Stromal cell of bone marrow (primary cell): ENCODE data around the gene ZNRF3.
"Not testable (repeated sequence)": the region's sequence is repeated elsewhere in the genome, so short reads cannot be mapped to it uniquely, and the experiment has no call there.

Experiments used
- DNase-seq: peaks from one replicate; pipeline ENCODE4 v3.0.0-alpha.2; 2012; ENCODE audit warnings: low read depth

ZNRF3 gene

DNA sequence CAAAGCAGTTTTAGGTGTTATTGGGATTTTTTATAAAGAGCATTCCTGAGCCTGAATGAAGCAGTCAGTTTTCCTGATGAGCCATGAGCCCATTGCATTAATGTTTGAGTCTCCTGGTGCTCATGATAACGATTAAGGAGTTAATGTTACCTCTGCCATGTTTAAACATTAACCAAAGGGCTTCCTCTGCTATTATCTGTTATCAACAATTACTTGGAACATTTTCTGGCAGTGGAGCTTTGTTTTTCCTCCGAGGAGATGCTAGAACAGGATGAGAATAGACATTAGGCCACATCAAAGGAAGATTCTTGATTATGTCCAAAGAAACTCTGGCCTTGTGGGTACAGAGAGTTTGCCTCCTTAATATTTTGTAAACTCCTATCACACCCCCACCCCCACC lies 49.9 kb downstream of the ZNRF3 start:
- no peak for DNase-seq

DNA sequence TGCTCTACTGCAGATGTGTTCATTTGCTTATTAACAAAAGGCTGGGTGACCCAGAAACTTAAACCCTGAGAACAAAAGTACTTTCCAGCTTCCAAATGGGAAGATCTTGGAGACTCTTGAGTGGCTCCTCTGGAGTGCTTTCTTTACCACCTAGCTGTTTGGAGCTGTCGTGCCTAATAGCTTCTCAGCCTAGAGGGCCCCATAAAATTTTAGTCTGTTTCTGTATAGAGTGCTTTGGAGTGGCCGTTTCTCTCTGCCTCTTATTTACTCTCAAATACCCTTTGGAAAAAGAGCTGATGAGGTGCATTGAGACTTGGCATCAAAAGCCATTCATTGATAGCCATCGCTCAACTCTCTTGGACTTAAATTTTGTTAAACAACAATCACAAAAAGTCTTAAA lies 50.7 kb downstream of the ZNRF3 start:
- no peak for DNase-seq

DNA sequence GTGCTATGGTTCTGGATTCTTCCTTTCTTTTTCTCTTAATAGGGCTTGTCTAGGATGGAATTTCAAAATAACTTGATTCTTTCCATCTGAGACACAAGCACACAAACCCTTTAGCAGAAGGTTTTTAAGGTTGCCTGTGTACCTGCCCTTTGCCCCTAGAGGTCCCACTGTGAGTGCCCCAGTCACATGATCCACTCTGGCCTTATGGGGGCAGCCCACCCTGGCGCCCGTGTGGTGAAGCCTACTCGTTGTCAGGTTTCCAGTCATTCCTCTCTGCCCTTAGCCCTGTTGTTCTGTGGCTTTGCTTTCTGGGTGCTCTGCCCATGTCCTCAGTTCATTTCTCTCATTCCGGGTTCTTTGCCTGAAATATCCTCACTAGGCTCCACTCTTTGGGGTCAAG lies 51.8 kb downstream of the ZNRF3 start:
- DNase-seq = no peak

DNA sequence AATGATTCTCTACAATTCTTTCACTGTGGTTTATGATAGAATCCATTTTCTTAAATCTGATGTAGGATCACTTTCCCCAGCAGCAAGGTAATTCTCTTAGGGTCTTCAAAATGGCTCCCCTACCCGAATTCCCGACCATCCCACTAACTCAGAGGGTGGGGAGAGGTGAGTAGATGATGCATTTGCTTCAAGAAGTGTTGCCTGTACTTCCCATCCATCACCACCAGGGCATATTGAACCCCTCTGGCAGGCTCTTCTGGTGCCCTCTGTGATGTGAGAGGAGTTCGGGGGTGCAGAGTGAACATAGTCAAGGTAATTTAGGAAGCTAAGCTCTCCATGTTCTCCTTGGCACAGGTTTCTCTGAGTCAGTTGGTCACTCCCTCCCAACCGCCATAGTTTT lies 52.3 kb downstream of the ZNRF3 start:
- DNase-seq = no peak

DNA sequence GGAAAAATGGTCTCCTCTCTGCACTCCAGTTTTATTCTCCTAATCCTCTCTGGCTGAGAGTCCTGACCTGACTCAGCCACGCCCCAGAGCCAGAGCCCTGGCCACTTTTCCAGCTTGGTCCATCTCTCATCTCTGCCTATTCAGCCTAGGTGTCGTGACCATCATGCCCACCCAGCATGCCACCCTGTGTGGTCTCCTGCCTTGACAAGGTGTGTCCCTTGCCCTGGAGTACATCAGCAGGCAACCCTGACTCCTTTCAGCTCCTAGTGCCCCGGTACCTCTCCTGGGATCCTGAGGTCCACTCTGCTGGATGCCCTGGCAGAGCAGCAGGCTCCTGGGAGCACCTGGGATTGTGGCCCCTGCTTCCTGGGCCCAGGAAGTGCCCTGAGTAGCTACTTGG lies 52.8 kb downstream of the ZNRF3 start:
- no peak for DNase-seq

DNA sequence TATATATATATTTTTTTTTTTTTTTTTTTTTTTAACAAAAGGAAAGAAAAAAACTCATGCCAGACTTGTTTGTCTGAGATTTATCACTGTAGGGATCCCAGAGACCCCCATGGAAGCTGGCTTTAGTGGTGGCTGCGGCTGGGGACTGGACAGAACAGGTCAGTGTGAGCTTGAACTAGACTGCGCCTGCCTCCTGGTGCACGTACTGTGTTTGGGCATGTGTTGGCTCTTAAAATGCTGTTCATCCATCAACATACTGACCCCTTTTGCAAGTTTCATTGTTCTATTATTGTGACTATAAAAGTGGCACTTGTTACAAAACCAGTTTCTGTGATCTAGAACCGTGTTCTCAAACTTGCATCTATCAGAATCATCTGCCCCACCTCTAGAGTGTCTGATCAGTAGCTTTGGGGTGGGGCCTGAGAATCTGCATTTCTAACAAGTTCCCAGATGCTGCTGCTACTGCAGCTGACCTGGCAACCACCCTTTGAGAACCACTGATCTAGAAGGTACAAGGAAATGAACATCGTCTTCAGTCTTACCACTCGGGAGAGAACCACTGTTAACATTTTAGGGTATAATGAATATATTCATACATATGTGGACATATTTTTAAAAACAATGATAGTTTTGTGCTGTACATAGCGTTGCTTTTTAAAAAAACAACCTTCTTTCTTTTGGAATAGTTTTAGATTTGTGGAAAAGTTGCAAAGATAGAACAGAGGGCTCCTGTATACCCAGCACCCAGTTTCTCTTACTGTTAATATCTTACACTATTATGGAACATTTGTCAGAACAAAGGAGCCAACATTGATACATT lies 54.0 kb downstream of the ZNRF3 start:
- no peak for DNase-seq

DNA sequence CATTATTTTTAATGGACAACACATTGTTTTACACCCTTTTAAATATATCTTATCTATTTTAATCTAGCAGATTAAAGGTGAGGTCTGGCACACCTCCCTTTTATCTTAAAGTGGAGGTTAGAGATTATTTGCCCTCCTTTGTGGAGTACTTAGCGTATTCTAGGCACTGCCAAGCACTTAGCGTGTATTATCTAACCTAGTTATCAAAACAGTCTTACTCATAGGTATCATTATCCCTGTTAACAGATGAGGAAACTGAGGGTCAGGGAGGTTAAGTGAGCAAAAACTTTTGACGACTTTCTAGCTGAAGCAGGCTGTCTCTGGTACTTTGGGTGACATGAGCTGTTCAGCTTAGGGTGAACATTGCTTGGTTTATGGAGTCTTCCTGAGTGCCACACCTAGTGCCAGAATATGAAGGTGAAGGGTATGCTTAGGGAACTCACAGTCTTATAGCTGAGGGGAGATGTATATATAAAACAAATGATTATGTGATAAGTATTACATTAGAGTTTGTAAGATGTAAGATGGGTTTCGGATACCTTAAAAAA lies 55.0 kb downstream of the ZNRF3 start:
- DNase-seq = no peak

DNA sequence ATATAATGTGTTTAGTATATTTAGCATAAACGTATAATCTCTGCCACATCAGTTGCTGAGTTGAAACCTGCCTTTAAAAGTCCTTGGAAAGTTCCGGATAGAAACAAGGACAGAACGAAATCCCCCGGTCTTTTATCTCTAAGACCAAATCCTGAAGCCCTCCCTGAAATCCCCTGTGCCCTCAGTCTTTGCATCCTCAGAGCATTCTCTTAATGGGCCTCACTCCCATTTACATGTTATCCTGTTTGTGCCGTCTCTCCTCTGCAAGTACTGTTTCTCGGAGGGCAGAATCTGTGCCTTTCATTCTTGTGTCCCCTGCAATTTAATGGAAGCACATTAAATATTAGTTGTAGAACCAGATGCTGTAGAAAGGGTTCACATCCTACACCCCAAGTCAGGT lies 56.0 kb downstream of the ZNRF3 start:
- DNase-seq = no peak

DNA sequence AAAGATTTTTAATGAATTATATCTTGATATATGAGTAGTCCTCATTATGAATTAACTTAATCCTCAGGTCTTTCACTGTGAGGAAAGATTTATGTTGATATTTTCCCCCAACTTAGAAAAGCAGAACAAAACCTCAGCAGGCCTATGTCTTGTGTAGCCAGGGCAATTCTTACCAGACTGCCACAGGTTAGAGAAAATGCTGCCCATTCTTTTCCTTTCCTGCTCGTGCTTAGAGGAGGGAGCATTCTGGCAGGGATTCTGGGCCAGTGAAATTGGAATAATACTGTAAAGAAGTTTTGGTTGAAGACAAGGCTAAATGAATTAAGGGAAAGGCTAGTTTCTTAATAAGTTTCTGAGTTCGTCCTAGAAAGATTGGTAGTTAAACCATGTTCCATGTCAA lies 56.6 kb downstream of the ZNRF3 start:
- no peak for DNase-seq

DNA sequence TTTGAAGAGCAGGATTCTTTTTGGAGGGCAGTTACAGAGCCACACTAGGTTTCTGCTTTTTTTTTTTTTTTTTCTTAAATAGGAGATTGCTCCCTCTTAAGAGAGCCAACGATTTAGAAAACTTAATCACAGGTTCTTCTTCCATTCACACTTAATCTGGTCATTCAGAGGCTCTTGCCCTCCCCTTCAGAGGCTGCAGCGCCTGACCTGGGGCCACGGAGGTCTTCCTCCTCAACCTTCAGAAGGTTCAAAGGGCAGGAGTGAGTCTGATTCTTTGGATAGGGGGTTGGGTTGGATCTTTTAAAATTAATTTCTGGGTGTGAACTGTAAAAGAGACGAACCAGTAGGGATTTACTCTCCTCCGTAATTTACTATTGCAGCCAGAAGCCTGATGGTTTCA lies 57.1 kb downstream of the ZNRF3 start:
- DNase-seq = no peak

DNA sequence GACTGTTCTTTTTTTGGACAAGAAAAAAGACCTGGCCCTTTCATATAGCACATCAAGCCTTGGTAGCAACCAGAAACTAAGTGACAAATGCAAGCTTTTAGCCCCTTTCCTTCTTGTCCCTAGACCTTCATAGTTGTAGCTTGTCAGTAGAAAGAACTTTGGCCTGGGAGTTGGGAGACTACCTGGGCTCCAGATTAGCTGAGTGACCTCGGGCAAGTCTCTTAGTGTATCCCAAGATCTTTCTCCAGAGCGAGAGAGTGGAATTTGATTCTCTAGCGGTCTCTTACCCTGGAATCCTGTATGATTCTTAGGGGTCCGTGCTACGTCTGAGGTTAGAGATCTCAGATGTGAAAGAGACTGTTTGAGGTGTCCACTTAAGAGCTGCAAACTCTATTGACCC lies 59.0 kb downstream of the ZNRF3 start:
- no peak for DNase-seq

DNA sequence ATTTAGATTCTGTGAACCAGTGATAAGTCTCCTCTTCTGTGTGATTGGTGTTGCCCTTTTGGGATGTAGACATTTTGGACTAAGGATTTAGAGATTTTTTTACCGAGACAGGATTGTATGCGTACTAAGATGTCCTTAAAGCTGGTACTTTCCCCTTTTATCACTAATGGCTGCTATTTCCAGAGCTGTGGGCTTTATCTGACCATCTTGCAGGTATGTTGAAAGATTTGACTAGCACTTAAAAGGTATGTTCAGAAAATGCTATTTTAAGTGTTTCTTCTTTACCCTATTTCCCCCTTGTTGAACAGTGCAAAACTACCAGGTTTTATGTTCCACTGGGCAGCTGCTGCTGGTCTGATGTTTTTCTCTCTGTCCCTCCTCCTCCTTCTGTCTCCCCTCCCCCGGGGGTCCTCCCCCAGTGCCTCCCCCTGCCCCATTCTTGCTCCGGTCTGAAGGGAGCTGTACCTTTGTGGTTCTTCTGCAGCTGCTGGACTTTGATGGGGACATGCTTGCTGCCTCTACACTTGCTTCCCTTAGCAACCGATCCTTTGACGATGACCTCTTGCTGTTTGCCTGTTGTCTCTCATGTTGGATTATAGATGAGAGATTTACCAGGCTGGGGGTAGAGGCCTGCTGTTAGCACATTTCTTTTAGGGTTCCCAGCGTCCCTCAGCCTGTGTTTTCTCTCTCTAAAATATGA lies 59.6 kb downstream of the ZNRF3 start:
- DNase-seq = no peak

DNA sequence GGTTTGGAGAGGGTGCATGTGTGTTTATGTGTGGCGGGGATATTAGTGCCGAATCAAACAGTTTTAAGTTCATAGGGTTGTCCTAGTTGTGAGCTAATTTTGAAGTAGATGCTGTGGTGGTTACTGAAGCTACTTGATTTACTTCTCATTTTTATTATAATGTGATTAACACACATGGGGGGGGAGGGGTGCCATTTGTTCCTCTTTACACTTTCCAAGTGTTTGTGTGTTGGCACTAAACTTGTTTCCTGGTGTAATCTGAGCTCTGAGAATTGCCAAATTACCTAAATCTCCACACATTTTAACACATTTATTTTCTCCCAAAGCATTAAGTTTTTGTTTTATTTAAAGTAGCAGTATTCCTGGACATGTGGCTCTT lies 60.1 kb downstream of the ZNRF3 start:
- DNase-seq = no peak

DNA sequence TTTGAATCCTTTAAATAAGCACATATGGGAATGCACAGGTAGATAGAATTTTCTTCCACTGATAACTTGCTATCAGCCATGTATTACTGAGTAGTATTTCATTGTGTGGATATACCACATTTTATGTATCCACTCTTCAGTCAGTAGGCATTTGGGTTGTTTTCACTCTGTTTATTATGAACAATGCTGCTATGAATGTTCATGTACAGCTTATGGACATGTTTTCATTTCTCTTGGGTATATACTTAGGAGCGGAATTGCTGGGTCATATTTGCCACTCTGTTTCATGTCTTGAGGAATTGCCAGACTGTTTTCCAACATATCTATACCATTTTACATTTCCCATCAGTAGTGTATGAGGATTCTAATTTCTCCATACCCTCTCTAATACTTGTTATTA lies 63.8 kb downstream of the ZNRF3 start:
- DNase-seq = no peak

DNA sequence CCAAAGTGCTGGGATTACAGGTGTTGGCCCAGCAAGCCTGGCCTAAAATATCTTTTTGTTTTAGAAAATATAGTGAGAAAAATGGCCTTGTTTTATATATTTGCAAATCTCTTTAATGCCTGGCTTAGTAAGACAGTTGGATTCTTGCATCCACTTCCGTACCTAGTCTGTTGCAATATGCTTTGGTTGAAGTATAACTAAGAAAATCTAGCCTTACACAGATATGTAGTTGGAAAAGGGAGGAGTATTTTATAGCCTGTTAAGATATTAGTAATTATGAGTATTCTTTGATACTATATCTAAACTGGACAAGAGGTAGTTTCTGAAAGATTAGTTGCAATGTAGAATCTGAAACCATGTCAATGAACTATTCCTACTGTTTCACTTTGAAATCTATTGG lies 65.1 kb downstream of the ZNRF3 start:
- DNase-seq = no peak

DNA sequence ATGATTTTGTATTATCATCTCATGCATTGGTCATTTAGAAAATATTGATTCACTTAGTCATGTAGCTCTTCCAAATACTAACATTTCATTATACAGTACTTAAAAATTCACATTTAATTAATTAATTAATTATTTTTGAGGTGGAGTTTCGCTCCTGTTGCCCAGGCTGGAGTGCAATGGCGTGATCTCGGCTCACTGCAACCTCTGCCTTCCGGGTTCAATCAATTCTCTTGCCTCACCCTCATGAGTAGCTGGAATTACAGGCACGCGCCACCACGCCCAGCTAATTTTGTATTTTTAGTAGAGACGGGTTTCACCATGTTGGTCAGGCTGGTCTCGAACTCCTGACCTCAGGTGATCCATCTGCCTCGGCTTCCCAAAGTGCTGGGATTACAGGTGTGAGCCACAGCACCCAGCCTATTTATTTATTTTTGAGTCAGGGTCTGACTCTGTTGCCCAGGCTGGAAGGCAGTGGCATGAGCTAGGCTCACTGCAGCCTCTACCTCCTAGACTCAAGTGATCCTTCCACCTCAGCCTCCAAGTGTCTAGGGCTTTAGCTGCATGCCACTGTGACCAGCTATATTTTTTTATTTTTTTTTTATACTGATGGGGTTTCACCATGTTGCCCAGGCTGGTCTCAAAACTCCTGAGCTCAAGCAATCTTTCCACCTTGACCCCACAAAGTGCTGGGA lies 65.6 kb downstream of the ZNRF3 start:
- not testable (repeated sequence) for DNase-seq

DNA sequence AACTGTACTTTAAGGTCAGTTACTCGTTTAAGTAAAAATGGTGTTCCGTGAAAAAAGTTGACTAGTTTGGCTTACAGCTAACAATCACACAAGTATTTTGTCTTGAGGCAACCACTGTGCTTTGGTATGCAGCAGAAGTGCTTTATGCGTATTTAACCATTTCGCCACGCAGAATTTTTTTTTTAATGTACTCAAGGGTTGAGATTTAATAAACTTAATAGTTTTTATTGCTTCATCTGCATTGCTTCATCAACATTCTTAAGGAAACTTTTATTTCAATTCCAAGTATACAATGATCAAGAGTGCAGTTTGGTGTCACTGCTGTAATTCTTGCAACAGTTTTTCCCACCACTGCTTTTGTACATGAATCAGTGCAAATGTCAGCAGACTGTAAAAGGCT lies 66.4 kb downstream of the ZNRF3 start:
- peak; percentile 28 for DNase-seq

DNA sequence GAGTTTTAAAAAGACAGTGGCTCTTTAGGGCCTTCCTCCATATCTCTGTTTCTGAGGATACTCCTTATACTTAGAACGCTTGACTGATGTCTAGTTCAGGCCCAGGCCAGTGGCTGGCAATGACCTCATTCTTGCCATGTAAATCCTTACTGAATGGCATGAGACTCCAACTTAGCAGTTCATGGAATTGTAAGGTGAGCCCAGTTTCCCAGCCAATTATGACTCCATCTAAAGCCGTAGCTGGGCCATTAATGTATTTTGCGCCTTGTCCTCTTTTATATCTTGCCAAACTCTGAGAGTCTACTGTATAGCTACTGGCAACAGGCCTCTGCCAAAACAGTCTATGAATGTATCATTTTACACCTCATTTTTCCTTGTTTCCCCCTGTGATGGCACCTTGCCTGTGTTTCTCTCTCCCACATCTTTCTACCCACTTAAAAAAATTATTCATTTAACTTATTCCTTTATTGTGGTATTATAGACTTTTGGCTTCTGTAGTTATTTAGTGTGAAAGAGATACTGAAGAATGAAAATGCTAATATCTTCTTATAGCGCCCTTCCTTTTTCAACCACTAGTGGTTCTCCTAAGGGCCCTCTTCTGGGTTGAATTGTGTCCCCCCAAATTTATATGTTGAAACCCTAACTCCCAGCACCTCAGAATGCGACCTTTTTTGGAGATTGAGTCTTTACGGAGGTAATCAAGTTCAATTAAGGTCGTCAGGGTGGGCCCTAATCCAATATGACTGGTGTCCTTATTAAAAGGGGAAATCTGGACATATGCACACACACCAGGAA lies 67.4 kb downstream of the ZNRF3 start:
- DNase-seq = no peak

DNA sequence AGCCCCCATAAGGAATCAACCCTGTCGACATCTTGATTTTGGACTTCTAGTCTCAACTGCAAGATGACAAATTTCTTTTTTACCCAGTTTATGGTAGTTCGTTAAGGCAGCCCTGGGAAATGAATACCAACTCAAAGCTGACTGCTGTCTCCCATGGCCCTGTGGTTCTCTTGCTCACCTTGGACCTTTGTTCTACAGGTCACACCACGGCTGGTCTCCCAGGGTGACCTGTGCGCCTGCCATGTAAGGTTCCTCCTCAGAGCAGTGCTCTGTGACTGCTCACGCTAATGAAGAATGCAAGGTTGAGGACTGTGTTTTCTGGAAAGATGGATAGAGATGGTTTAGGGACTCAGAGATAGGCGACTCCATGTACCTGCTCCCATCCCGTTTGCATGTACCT lies 68.2 kb downstream of the ZNRF3 start:
- no peak for DNase-seq

DNA sequence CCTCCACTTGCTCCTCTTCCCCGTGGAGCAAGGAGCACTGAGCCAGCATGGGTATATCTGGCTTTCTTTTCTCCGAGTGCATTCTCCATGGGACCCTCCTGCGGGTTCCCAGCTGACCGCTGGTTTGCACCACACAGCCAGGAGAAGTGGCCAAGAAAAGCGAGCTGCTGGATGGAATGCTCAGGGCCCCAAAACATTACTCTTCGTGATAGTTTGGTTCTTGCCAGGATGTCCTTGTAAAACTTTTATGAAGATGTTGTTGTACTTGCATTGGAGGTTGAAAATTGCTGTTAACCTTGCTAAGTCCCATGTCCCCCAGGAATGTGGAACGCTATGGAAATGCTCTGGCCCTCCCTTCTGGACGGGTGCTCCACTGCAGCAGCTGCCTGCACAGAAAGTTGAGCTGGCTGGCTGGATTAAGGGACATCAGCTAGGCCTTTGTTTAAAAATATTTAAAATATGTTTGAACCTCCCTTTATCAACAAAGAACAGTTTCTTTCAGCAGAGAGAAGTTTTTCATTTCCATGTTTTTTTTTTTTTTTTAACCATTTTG lies 68.7 kb downstream of the ZNRF3 start:
- peak; percentile 27 for DNase-seq

DNA sequence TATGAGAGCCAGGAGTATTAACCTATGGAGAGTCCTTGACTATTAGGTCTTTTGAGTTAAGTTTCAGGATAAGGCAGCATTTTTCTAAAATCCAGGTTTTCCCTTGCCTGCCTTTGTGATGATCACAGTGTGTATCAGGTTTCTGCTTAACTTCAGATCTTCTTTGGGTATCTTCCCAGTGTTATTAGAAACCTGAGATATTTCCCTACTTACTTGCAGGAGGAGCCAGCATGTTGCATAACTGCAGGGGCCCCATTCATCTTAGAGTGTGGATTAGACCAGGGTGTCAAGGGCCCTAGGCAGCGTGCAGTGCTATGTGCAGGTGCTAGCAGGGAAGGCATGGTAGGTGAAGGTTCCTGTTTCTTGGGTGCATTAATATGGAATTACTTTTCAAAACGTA lies 69.5 kb downstream of the ZNRF3 start:
- DNase-seq = no peak

DNA sequence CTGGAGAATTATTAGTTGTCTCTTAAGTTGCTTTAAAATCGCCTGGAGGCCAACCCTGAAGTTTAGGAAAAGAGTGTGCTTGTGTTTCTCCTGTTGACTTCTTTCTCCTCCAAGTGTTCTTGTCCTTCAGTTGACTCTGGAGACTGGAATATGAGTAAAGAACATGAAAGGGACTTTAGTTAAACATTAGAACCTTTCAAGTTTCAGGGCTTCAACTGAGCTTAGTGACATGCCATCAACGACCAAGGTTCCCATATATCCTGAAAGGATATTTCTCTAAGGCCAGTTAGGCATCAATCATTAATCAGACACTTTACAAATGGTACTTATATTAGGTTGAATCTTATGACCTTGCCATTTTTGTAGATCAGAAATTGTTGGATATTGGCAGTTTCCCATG lies 70.0 kb downstream of the ZNRF3 start:
- no peak for DNase-seq
